Sigmoid colon (tissue), 4 donors: ENCODE results near the gene CHKA.

Experiments
- CTCF ChIP-seq, 4 experiments: fragments of 450-650 bp in 3 of 4; fragments of 200-600 bp in 1 of 4; IDR thresholded peaks; one replicate each; pipeline ENCODE4 v1.5.1; 2016 to 2019; ENCODE audit warnings: antibody characterized with exemption in 4 of 4, mild to moderate bottlenecking in 3 of 4, moderate library complexity in 2 of 4
- EP300 ChIP-seq, 4 donors: sonication (generic); formaldehyde crosslinking; IDR thresholded peaks; one replicate each; pipeline ENCODE4 v1.6.1; 2017; ENCODE audit warnings: antibody characterized with exemption in 4 of 4
- POLR2A ChIP-seq, 2 donors: fragments of 450-650 bp; IDR thresholded peaks; one replicate each; pipeline ENCODE4 v1.6.1; 2016; ENCODE audit warnings: antibody characterized with exemption in 2 of 2, mild to moderate bottlenecking in 2 of 2, moderate library complexity in 2 of 2

- TF ChIP-seq CTCF (IDR thresholded peaks at IDR 0.05) = no peak
- TF ChIP-seq POLR2A (IDR thresholded peaks at IDR 0.05) = no peak
- no peak for TF ChIP-seq EP300 (IDR thresholded peaks at IDR 0.05)
Measured at GRCh38 chr11:68164437-68164836, 43.2 kb upstream of the CHKA start.
